K562 (cell line): ENCODE results near the gene MYL4. TPM values are rescaled to one million over a fixed set of nuclear protein-coding genes. Genes with fewer than 3 reads are reported as not detected.

Experiments
- FOS ChIP-seq: IDR thresholded peaks from 3 replicates; pipeline ENCODE4 v1.6.1; 2011; ENCODE audit not compliant: insufficient read length; ENCODE audit errors: extremely low read depth
- FOXA3 ChIP-seq, 2 experiments: fragments of 450-650 bp in 1 of 2; sonication (generic) in 1 of 2; formaldehyde crosslinking; IDR thresholded peaks in 1 of 2; conservative IDR thresholded peaks in 1 of 2; 2 replicates each; pipeline versions ENCODE4 v1.4.0 to v1.8.0; 2020 to 2022; ENCODE audit warnings: mild to moderate bottlenecking in 2 of 2, missing genetic modification reagents in 1 of 2
- HNRNPK ChIP-seq: fragments of 200-400 bp; formaldehyde crosslinking; IDR thresholded peaks from one replicate; pipeline ENCODE4 v1.6.1; 2018; ENCODE audit warnings: mild to moderate bottlenecking, low read depth, low read length; ENCODE audit not compliant: poor library complexity, severe bottlenecking
- MXI1 ChIP-seq: IDR thresholded peaks from 2 replicates; pipeline ENCODE4 v1.6.1; 2011; ENCODE audit warnings: low read depth, mild to moderate bottlenecking, improper control_type of control experiment, low read length
- PTTG1 ChIP-seq: fragments of 450-650 bp; IDR thresholded peaks from 2 replicates; pipeline ENCODE4 v1.6.1; 2016; ENCODE audit warnings: low read depth, mild to moderate bottlenecking, missing genetic modification characterization, missing compliant biosample characterization
- SMAD4 ChIP-seq: fragments of 250-450 bp; sonication (Bioruptor Pico); conservative IDR thresholded peaks from 2 replicates; pipeline ENCODE4 v1.8.0; 2021; ENCODE audit warnings: inconsistent platforms, mild to moderate bottlenecking, moderate library complexity
- TBL1XR1 ChIP-seq, 2 experiments: IDR thresholded peaks; 2 replicates each; pipeline ENCODE4 v1.6.1; 2012; ENCODE audit warnings: improper control_type of control experiment in 2 of 2, low read length in 2 of 2, mild to moderate bottlenecking in 1 of 2
- ZBTB17 ChIP-seq: fragments of 450-650 bp; formaldehyde crosslinking; IDR thresholded peaks from 2 replicates; pipeline ENCODE4 v1.4.0; 2020; ENCODE audit warnings: mild to moderate bottlenecking
- ZNF197 ChIP-seq: fragments of 200-800 bp; sonication (Bioruptor generic); IDR thresholded peaks from 2 replicates; pipeline ENCODE4 v1.6.1; 2016; ENCODE audit warnings: low read depth, missing genetic modification characterization, missing compliant biosample characterization
- ZNF224 ChIP-seq: sonication (generic); formaldehyde crosslinking; IDR thresholded peaks from 2 replicates; pipeline ENCODE4 v1.8.0; 2022; ENCODE audit warnings: mild to moderate bottlenecking, missing genetic modification reagents
- ZNF280B ChIP-seq: fragments of 250-450 bp; sonication (Bioruptor Pico); IDR thresholded peaks from 2 replicates; pipeline ENCODE4 v1.5.1; 2021; ENCODE audit warnings: mild to moderate bottlenecking
- ZNF282 ChIP-seq: sonication (generic); formaldehyde crosslinking; IDR thresholded peaks from 2 replicates; pipeline ENCODE4 v1.8.1; 2023; ENCODE audit warnings: missing genetic modification reagents
- polyA plus RNA-seq, 8 experiments: library from polyadenylated mRNA; depleted of rRNA in 4 of 8; stranded (reverse) in 5 of 8; unstranded in 3 of 8; fragments of >200 nt; fragmentation: Nextera tagmentation in 2 of 8; fragmentation: Illumina TruSeq in 1 of 8; extraction: Ambion mirVana in 2 of 8; extraction: Trizol in 1 of 8; gene quantifications; 2 replicates each; pipeline versions ENCODE4 v1.2.1 to v1.2.3, GENCODE V29; 2011 to 2014; ENCODE audit warnings: inconsistent platforms in 1 of 8, missing spikeins in 1 of 8
- total RNA-seq, 7 experiments: library from RNA; depleted of rRNA in 6 of 7; stranded (reverse); fragments of >200 nt in 6 of 7; fragmentation: Illumina TruSeq in 2 of 7; extraction: Trizol in 2 of 7; gene quantifications; 2 replicates each; pipeline versions ENCODE4 v1.2.1 to v1.2.3, GENCODE V29; 2011 to 2021; ENCODE audit warnings: low replicate concordance in 1 of 7
- TF ChIP-seq, protein P1 (sequence below): fragments of 450-650 bp; IDR thresholded peaks from 2 replicates; pipeline ENCODE4 v1.6.1; 2017; ENCODE audit warnings: antibody characterized with exemption, mild to moderate bottlenecking
- TF ChIP-seq, protein P2 (sequence below): sonication (generic); formaldehyde crosslinking; IDR thresholded peaks from 2 replicates; pipeline ENCODE4 v1.9.0; 2022; ENCODE audit warnings: mild to moderate bottlenecking, missing genetic modification reagents
- TF ChIP-seq, protein P3 (sequence below): sonication (generic); formaldehyde crosslinking; IDR thresholded peaks from 2 replicates; pipeline ENCODE4 v1.8.0; 2022; ENCODE audit warnings: missing genetic modification reagents, mild to moderate bottlenecking, borderline replicate concordance
- TF ChIP-seq, protein P4 (sequence below): fragments of 450-650 bp; IDR thresholded peaks from 2 replicates; pipeline ENCODE4 v1.6.1; 2018; ENCODE audit not compliant: partially characterized antibody

The MYL4 gene
- total and polyA plus RNA-seq, 9 of the 15 experiments (the other 6 are each of a cell fraction or from before 2014, with no cell fraction given) = 117 to 423 (median 221) TPM

- TF ChIP-seq FOXA3 (CRISPR knock-in tag; conservative IDR thresholded peaks at IDR 0.05 in 1 of 2, IDR thresholded peaks at IDR 0.05 in 1 of 2) = 0 out of 4 replicates have a peak, but pooled peaks of 1 of the 2 experiments have one; percentile 9
- no peak for TF ChIP-seq PTTG1 (tag)
- peak; percentile 76 for TF ChIP-seq SMAD4 (CRISPR knock-in tag)
- no peak for TF ChIP-seq ZNF282 (CRISPR knock-in tag)
- TF ChIP-seq, protein P1, sequence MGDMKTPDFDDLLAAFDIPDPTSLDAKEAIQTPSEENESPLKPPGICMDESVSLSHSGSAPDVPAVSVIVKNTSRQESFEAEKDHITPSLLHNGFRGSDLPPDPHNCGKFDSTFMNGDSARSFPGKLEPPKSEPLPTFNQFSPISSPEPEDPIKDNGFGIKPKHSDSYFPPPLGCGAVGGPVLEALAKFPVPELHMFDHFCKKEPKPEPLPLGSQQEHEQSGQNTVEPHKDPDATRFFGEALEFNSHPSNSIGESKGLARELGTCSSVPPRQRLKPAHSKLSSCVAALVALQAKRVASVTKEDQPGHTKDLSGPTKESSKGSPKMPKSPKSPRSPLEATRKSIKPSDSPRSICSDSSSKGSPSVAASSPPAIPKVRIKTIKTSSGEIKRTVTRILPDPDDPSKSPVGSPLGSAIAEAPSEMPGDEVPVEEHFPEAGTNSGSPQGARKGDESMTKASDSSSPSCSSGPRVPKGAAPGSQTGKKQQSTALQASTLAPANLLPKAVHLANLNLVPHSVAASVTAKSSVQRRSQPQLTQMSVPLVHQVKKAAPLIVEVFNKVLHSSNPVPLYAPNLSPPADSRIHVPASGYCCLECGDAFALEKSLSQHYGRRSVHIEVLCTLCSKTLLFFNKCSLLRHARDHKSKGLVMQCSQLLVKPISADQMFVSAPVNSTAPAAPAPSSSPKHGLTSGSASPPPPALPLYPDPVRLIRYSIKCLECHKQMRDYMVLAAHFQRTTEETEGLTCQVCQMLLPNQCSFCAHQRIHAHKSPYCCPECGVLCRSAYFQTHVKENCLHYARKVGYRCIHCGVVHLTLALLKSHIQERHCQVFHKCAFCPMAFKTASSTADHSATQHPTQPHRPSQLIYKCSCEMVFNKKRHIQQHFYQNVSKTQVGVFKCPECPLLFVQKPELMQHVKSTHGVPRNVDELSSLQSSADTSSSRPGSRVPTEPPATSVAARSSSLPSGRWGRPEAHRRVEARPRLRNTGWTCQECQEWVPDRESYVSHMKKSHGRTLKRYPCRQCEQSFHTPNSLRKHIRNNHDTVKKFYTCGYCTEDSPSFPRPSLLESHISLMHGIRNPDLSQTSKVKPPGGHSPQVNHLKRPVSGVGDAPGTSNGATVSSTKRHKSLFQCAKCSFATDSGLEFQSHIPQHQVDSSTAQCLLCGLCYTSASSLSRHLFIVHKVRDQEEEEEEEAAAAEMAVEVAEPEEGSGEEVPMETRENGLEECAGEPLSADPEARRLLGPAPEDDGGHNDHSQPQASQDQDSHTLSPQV = peak; percentile 58; the same call in 1 of the 2 replicates
- TF ChIP-seq, protein P2, sequence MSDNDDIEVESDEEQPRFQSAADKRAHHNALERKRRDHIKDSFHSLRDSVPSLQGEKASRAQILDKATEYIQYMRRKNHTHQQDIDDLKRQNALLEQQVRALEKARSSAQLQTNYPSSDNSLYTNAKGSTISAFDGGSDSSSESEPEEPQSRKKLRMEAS (CRISPR knock-in tag) = peak; percentile 46; the same call in 1 of the 2 replicates
- TF ChIP-seq ZNF224 (CRISPR knock-in tag) = no peak
- TF ChIP-seq MXI1 = no peak
- no peak for TF ChIP-seq HNRNPK
- TF ChIP-seq, protein P3, sequence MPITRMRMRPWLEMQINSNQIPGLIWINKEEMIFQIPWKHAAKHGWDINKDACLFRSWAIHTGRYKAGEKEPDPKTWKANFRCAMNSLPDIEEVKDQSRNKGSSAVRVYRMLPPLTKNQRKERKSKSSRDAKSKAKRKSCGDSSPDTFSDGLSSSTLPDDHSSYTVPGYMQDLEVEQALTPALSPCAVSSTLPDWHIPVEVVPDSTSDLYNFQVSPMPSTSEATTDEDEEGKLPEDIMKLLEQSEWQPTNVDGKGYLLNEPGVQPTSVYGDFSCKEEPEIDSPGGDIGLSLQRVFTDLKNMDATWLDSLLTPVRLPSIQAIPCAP = no peak
- 0 out of 4 replicates have a peak, but pooled peaks of 1 of the 2 experiments have one; percentile 40 for TF ChIP-seq TBL1XR1 (IDR thresholded peaks at IDR 0.05; ENCODE audit: low read length in 2 of 2)
- TF ChIP-seq FOS = peak; percentile 77
- TF ChIP-seq ZBTB17 (CRISPR knock-in tag) = 0 out of 2 replicates have a peak, but pooled peaks have one; percentile 24
- no peak for TF ChIP-seq ZNF197 (CRISPR knock-in tag)
- TF ChIP-seq, protein P4, sequence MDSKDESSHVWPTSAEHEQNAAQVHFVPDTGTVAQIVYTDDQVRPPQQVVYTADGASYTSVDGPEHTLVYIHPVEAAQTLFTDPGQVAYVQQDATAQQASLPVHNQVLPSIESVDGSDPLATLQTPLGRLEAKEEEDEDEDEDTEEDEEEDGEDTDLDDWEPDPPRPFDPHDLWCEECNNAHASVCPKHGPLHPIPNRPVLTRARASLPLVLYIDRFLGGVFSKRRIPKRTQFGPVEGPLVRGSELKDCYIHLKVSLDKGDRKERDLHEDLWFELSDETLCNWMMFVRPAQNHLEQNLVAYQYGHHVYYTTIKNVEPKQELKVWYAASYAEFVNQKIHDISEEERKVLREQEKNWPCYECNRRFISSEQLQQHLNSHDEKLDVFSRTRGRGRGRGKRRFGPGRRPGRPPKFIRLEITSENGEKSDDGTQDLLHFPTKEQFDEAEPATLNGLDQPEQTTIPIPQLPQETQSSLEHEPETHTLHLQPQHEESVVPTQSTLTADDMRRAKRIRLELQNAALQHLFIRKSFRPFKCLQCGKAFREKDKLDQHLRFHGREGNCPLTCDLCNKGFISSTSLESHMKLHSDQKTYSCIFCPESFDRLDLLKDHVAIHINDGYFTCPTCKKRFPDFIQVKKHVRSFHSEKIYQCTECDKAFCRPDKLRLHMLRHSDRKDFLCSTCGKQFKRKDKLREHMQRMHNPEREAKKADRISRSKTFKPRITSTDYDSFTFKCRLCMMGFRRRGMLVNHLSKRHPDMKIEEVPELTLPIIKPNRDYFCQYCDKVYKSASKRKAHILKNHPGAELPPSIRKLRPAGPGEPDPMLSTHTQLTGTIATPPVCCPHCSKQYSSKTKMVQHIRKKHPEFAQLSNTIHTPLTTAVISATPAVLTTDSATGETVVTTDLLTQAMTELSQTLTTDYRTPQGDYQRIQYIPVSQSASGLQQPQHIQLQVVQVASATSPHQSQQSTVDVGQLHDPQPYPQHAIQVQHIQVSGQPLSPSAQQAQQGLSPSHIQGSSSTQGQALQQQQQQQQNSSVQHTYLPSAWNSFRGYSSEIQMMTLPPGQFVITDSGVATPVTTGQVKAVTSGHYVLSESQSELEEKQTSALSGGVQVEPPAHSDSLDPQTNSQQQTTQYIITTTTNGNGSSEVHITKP = peak; percentile 89
- no peak for TF ChIP-seq ZNF280B (CRISPR knock-in tag)
Observed at GRCh38 chr17:47265983-47266541, 56.9 kb downstream of the MYL4 start (continued).
